Thyroid gland (tissue), 4 donors: ENCODE measurements around the gene SUOX. TPM values are rescaled to one million over a fixed set of nuclear protein-coding genes. Genes with fewer than 3 reads are reported as not detected.

Experiments
- DNase-seq, 2 donors: peaks; one replicate each; pipeline ENCODE4 v3.0.0-alpha.2; 2019
- H3K27ac ChIP-seq, 3 donors: fragments of 200-600 bp; sonication (generic); 1 replicate in 2 of 3; 2 replicates in 1 of 3; pipeline ENCODE4 v1.5.1; 2016 to 2019; ENCODE audit warnings: mild to moderate bottlenecking in 1 of 3, moderate library complexity in 1 of 3
- H3K27me3 ChIP-seq: fragments of 200-600 bp; sonication (generic); one replicate; pipeline ENCODE4 v1.5.1; 2019
- H3K36me3 ChIP-seq, 2 donors: fragments of 200-600 bp; sonication (generic); one replicate each; pipeline ENCODE4 v1.5.1; 2016 to 2019
- H3K4me1 ChIP-seq, 2 donors: fragments of 200-600 bp; sonication (generic); one replicate each; pipeline ENCODE4 v1.5.1; 2017 to 2019
- H3K4me3 ChIP-seq, 3 donors: fragments of 200-600 bp; sonication (generic); replicated peaks in 1 of 3; 1 replicate in 2 of 3; 2 replicates in 1 of 3; pipeline ENCODE4 v1.5.1; 2016; ENCODE audit warnings: mild to moderate bottlenecking in 1 of 3
- H3K9me3 ChIP-seq: fragments of 200-600 bp; sonication (generic); one replicate; pipeline ENCODE4 v1.5.1; 2017
- CTCF ChIP-seq, 6 experiments: fragments of 200-600 bp in 3 of 6; fragments of 450-650 bp in 3 of 6; sonication (generic) in 3 of 6; IDR thresholded peaks; one replicate each; pipeline ENCODE4 v1.5.1; 2016 to 2019; ENCODE audit warnings: antibody characterized with exemption in 6 of 6, mild to moderate bottlenecking in 2 of 6, inconsistent platforms in 1 of 6, moderate library complexity in 1 of 6
- POLR2A ChIP-seq, 2 donors: fragments of 450-650 bp; IDR thresholded peaks; one replicate each; pipeline ENCODE4 v1.6.1; 2017; ENCODE audit warnings: antibody characterized with exemption in 2 of 2, mild to moderate bottlenecking in 2 of 2, moderate library complexity in 1 of 2
- WGBS, 2 donors: methylation state at CpG; one replicate each; pipeline ENCODE4 v1.1.5; 2017; 5-methylcytosine and 5-hydroxymethylcytosine counted together
- intact Hi-C: fragments of 100-400 bp; cut with DNase I; formaldehyde crosslinking; loops from one replicate; pipeline ENCODE4 v1.15.1; 2023
- total RNA-seq, 4 donors: library from RNA; depleted of rRNA; stranded (reverse); fragments of >200 nt; gene quantifications; one replicate each; pipeline ENCODE4 v1.2.3, GENCODE V29; 2016

The SUOX gene
- total RNA-seq, 4 donors from 2014 or later, result 18.7 to 36.8 (median 36.2) TPM

DNA sequence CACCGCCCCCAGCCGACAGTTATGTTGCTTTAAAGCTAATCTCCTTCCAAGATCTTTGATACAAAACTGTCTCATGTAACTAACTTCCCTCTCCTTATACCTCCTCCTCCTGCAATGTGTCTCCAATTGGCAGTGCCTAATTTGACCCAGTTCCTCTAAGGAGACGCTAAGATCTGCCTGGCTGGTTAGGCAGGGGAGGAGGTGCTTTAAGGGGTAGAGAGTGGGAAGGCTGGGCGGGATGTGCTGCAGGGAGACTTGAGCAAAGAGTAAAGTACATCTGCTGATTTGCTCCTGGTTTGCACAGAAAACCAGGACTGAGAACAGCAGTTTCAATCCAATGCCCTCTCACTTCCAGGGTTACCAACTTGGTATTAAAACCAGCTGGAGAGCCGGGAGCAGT lies 16.4 kb downstream of the SUOX start:
- 42 to 57% methylated on average over 5 of the region's 5 CpGs for WGBS, 2 donors

DNA sequence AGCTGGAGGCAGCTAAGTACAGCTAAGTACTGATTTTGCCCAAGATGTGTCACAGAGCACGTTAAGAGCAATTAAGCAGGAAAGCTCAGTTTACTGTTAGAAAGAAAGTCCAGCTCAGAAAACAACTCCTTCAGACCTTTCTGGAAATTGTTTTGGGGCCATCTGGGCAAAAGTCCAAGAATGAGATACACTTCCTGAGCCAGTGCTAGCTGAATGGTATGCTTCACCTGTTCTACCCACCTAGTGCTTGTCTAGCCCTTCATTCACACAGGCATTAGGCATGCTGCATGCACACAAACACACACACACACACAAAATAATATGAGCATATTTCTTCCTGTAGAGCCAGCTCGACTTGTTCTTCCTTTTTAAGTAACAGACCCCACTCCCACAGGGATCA lies 17.1 kb downstream of the SUOX start:
- Histone ChIP-seq H3K4me3 (no peak overlapping the region), H3K4me1 (peaks cover 23 to 24% of the 10 kb centered on the region in 2 donors), H3K27ac (peak overlapping the region; percentile 87 to 88 (median 88)), H3K9me3 (no peaks in the 10 kb centered on the region), H3K36me3 (no peaks in the 10 kb centered on the region), H3K27me3 (no peaks in the 10 kb centered on the region)
- WGBS, 2 donors, result 16 to 19% methylated on average over 2 of the region's 2 CpGs
- TF ChIP-seq POLR2A (IDR thresholded peaks at IDR 0.05) (peak in 1 of 2 donors; percentile 22), CTCF (IDR thresholded peaks at IDR 0.05) (no peak)
- intact Hi-C loops, result no loop called here
- peak; percentile 73 to 77 for DNase-seq

More for the DNA sequence above, 16.4 kb downstream of the SUOX start:
- Histone ChIP-seq H3K36me3 (no peaks in the 10 kb centered on the region), H3K9me3 (no peaks in the 10 kb centered on the region), H3K27ac (peak overlapping the region; percentile 87 to 88 (median 88)), H3K27me3 (no peaks in the 10 kb centered on the region), H3K4me3 (no peak overlapping the region), H3K4me1 (peaks cover 23 to 24% of the 10 kb centered on the region in 2 donors)
- peak; percentile 83 for DNase-seq
- intact Hi-C loops, result no loop called here
- TF ChIP-seq POLR2A (IDR thresholded peaks at IDR 0.05) (peak in 1 of 2 donors; percentile 43), CTCF (IDR thresholded peaks at IDR 0.05) (no peak)

DNA sequence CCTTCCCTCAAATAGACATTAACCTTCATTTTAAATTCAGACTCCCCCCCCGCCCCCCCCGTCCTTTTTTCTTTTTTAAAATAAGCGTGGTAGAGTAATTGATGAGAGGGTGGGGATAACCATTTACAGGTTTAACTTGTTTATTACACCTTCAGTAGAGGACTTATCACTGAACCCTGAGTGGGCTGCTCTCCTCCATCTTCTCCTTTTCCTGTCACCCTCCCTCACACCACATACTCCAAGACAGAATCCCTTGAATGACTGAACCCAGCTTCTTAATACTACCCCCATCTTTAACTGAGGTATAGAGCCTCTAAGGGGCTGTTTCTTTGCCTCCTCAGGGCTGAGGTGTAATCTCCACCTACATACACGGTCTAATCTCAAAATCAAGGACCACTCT lies 20.1 kb downstream of the SUOX start:
- DNase-seq, result no peak
- TF ChIP-seq POLR2A (IDR thresholded peaks at IDR 0.05) (no peak), CTCF (IDR thresholded peaks at IDR 0.05) (no peak)

GRCh38 chr12:56018356-56018755 lies 21.3 kb downstream of the SUOX start:
- DNase-seq, result no peak
- intact Hi-C loops, result no loop called here
- H3K4me3 ChIP-seq, result no peak overlapping the region
- no peaks in the 10 kb centered on the region for H3K36me3 ChIP-seq
- no peaks in the 10 kb centered on the region for H3K27me3 ChIP-seq
- 100% methylated on average over 1 of the region's 1 CpG for WGBS, 2 donors
- TF ChIP-seq POLR2A (IDR thresholded peaks at IDR 0.05), result no peak
- TF ChIP-seq CTCF (IDR thresholded peaks at IDR 0.05), result no peak
- H3K27ac ChIP-seq, result no peak overlapping the region
- peaks cover 18 to 38% of the 10 kb centered on the region in 2 donors for H3K4me1 ChIP-seq
- H3K9me3 ChIP-seq, result no peaks in the 10 kb centered on the region

More for the DNA sequence above, 20.1 kb downstream of the SUOX start:
- Histone ChIP-seq H3K36me3 (no peaks in the 10 kb centered on the region), H3K4me1 (peaks cover 24 to 42% of the 10 kb centered on the region in 2 donors), H3K27ac (no peak overlapping the region), H3K9me3 (no peaks in the 10 kb centered on the region), H3K27me3 (no peaks in the 10 kb centered on the region), H3K4me3 (no peak overlapping the region)
- 91 to 93% methylated on average over 4 of the region's 4 CpGs for WGBS, 2 donors
- intact Hi-C loops, result no loop called here

GRCh38 chr12:56020423-56021184 lies 23.5 kb downstream of the SUOX start, which contains the start of gene IKZF4:
Gene IKZF4, plus strand, starts transcription at chr12:56021043. Its CDS starts 451 bp downstream, at chr12:56021494.
- DNase-seq, result peak; percentile 60 to 69
- WGBS, 2 donors, result 16 to 26% methylated on average over 8 to 10 of the region's 10 CpGs
- intact Hi-C loops, result no loop called here

More at GRCh38 chr12:56020423-56021184, 23.5 kb downstream of the SUOX start, which contains the start of gene IKZF4:
- Histone ChIP-seq H3K27ac (peak within 1 kb of the TSS; percentile 23 to 56 (median 48)), H3K4me3 (peak within 1 kb of the TSS in 1 of 3 donors; percentile 18), H3K4me1 (peaks cover 0 to 20% of the 10 kb centered on the region in 2 donors), H3K27me3 (no peaks in the 10 kb centered on the region), H3K9me3 (no peaks in the 10 kb centered on the region), H3K36me3 (no peaks in the 10 kb centered on the region)
- no peak for TF ChIP-seq POLR2A (IDR thresholded peaks at IDR 0.05)
- no peak for TF ChIP-seq CTCF (IDR thresholded peaks at IDR 0.05)
